GM19099 (cell line): ENCODE measurements around the gene SOCS7.

Source experiments
- POLR2A ChIP-seq: IDR thresholded peaks from 3 replicates; pipeline ENCODE4 v1.6.1; 2011; ENCODE audit warnings: low read depth; ENCODE audit not compliant: insufficient read length; ENCODE audit errors: extremely low read depth

The SOCS7 gene

GRCh38 chr17:38330941-38331411 is 20.7 kb upstream of the SOCS7 start:
- no peak for TF ChIP-seq POLR2A

DNA sequence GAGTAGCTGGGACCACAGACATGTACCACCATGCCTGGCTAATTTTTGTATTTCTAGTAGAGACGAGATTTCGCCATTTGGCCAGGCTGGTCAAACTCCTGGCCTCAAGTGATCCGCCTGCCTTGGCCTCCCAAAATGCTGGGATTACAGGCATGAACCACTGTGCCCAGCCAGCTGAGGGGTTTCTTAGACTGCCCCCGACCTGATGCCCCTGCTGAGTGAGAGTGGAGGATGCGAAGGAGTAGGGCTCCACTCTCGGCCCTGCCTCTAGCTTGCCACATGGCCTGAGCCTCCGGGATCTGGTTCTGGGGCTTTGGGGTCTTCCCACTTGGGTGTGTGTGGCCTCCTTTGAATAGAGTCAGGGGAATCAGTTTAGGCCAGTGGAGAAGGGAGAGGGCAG is 18.9 kb upstream of the SOCS7 start:
- TF ChIP-seq POLR2A, result no peak

GRCh38 chr17:38333635-38334295 is 17.9 kb upstream of the SOCS7 start:
- TF ChIP-seq POLR2A, result no peak

DNA sequence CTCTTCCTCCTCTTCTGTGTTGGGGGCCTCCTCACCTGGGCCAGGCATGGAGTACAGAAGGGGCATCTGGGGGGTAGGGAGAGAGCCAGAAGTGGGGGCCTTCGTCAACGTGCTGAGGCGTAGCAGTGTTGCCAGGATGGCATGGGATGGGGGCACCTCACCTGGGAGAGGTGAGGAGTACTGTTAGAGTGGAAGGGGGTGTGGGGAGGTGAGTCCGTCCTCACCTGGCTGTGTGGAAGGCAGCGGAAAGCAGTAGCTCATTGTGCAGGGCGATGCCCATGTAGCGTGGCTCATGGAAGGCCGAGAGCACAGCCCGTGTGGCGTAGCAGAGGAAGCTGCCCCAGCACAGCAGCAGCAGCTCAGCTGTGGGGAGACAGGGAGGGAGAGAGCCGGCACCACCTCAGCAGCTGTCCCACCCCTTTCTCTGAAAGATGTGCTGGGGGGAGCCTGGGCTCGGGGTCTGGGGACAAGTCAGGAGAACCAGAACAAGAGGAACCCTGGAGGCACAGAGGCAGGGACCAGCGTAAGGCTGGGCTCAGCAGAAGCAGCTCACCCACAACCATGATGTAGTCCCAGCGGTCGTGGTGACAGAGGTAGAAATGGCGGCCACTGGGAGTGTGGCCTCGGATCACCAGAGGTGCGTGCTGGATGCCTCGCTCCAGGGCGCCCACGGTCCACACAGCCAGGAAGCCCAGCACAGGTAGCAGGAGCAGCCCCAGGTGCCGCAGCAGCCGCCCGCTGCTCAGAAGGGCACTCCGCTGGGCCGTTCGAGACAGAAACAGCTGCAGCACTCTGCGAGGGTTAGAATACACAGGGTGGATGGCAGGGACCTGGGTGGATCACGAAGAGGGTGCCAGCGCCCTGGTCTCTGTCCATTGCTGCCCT is 16.9 kb upstream of the SOCS7 start:
- no peak for TF ChIP-seq POLR2A

GRCh38 chr17:38336838-38337237 is 14.8 kb upstream of the SOCS7 start:
- TF ChIP-seq POLR2A, result no peak

- no peak for TF ChIP-seq POLR2A
Measured at GRCh38 chr17:38338053-38338452, 13.6 kb upstream of the SOCS7 start.

DNA sequence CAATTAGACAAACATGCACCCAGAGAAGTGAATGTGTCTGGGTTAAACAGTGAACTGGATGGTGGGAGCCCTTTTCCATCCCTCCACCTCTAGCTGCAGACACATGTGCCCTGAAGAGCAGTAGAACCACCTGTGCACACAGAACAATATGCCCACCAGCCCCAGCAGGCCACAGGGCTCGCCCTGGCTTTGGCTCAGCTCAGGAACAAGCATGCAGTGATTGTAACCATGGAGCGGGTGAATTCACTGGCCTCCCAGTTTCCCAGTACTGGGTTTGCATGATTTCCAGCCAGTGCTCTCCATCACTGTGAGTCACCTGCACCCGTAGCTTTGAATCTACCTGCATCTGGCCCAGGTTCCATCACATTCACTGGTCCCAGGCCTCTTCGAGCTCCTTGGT is 13.1 kb upstream of the SOCS7 start:
- no peak for TF ChIP-seq POLR2A

DNA sequence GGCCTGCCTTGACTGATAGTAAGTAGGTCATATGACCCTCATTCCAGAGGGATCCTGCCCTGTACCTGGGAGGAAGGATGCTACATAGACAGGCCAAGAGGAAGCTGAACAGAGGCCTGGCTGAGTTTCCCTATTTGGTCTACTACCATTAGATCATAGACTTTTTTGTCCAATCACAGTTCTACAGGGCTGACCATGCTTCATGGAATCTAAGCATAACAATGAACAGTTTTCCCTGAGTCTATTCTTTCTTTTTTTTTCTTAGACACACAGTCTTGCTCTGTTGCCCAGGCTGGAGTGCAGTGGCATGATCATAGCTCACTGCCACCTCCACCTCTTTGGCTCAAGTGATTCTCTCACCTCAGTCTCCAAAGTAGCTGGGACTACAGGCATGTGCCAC is 11.8 kb upstream of the SOCS7 start:
- TF ChIP-seq POLR2A, result no peak

DNA sequence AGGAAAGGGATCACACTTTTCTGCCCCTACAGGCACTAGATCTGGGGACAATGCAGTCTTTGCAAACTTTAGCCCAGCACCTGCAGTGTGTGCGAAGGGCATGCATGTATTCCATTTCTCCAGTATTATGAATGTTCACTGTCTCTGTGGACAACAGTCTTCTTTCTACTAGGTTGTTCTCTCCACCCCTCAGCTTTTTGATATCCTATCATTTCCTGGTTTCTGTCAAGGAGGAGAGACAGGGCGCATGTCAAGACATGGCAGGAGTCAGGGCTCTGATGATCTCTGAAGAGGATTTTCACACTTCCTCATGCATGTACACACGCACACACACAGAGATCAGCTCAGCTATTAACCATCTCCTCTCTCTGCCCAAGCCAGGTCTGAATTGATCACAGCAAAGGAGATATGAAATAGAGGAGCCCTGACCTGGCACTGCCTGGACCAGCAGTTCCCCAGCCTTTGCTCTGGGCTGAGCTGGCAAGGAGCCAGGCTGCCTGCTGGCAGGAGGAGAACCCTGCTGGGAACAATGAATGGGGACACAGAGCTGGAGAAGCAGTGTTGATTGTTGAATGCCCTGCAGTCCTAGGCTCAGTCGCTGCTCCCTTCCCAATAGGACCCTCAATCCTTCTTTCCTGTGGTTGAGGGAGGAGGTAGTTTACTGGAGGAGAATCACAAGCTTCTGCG is 10.5 kb upstream of the SOCS7 start:
- TF ChIP-seq POLR2A, result no peak

DNA sequence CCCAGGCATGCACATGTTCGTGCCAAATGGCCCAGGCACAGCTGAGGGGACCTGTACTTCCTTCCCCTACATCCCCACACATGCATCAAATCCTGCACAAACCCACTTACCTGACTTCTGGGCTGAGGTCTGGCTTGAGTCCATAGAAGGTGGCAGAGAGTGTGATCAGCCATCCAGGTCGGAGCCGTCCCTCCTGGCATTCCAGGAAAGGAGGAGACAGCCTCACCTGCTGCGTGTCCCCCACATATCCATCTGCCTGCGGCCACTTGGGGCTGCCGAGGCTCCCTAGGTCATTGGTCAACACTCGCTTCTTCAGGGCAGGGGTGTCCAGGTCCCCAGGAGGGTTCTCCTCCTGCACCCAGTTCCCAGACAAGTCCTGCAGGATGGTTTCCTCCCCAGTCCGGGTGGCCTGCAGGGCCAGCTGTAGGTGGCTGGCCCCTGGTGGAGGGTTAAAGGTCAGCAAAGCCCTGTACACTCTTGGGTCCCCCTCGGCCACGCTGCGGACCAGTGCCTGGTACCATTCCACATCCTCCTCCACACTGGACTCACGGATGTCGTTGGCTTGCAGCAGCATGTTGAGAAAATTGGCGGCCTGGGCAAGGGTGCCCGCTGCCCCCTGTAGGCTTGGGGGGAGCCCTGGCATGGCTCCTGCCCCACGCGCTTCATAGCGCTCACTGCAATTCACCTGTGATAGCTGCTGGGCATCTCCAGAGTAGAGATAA is 8.6 kb upstream of the SOCS7 start:
- TF ChIP-seq POLR2A, result no peak

- TF ChIP-seq POLR2A, result no peak
Measured at GRCh38 chr17:38343608-38344419, 7.8 kb upstream of the SOCS7 start, which contains the start of gene GPR179. GPR179 (minus strand) TSS chr17:38343956; CDS start chr17:38343789, 167 bp downstream.

DNA sequence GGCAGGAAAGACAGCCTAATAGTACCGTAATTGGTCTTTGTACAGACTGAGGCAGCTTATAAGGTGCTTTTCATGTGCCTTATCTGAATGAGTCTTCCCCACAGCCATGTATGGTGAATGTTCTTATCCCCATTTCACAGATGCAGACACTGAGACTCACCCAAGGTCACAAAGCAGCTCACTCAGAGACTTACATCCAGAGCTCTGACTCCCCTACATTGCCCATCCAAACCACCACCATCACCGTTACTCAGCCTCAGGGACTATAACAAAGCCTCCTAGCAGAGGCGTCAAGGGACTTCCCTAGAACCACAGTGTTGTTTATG is 7.3 kb upstream of the SOCS7 start:
- no peak for TF ChIP-seq POLR2A

DNA sequence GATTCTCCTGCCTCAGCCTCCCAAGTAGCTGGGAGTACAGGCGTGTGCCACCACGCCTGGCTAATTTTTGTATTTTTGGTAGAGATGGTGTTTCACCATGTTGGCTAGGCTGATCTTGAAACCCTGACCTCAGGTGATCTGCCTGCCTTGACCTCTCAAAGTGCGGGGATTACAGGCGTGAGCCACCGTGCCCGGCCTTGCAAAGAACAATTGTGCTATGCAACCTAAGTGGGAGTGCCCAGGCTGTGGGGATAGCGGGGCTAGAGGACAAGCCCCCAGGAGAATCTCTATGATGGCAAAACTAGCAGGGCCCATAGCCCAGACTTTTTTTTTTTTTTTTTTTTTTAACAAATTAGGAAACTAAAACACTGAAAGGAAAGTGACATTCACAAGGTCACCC is 5.9 kb upstream of the SOCS7 start:
- TF ChIP-seq POLR2A, result no peak

DNA sequence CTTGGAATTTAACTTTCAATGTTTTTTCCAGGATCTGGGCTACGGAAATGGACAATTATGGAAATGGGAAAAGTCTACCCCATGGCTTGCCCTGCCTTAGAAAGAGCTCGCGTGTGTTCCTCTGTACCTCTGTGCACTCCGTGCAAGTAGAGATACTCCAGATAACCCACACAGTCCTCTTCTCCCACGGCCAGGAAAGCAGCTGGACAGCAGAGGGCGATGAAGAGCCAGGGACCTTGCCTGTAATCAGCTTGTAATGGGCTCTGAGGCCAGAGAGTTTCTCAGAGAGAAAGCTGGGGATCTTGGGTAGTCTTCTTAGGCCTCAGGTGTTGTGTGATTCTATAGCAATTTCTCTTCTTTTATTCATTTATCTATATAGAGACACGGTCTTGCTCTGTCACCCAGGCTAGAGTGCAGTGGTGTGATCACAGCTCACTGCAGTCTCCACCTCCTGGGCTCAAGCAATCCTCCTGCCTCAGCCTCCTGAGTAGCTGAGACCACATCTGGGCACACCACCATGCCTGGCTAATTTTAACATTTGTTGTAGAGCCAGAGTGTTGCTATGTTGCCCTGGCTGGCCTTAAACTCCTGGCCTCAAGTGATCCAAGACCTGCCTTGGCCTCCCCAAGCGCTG is 2.4 kb upstream of the SOCS7 start:
- TF ChIP-seq POLR2A, result no peak
